ENCODE data around the gene PLCH2.
A peak's percentile ranks its signal among the peaks of the same experiment; 100 is the strongest.

Gene PLCH2

GRCh38 chr1:2514863-2515762 is 39.0 kb downstream of the PLCH2 start:
- no peak overlapping the region for H3K27ac Mint-ChIP-seq
- no peaks in the 10 kb centered on the region for H3K4me1 Mint-ChIP-seq
- no peaks in the 10 kb centered on the region for H3K27me3 Mint-ChIP-seq
- no peak overlapping the region for H3K4me3 Mint-ChIP-seq
- no peaks in the 10 kb centered on the region for H3K9me3 Mint-ChIP-seq
- peaks cover 69% of the 10 kb centered on the region for H3K36me3 Mint-ChIP-seq
- no peak for ATAC-seq

- Mint-ChIP-seq H3K4me1 (no peaks in the 10 kb centered on the region), H3K27me3 (no peaks in the 10 kb centered on the region), H3K36me3 (peaks cover 65% of the 10 kb centered on the region), H3K9me3 (no peaks in the 10 kb centered on the region), H3K27ac (no peak overlapping the region), H3K4me3 (no peak overlapping the region)
- no peak for ATAC-seq
These were observed 39.6 kb downstream of the PLCH2 start for GRCh38 chr1:2515763-2516080.

GRCh38 chr1:2516124-2516523 is 40.0 kb downstream of the PLCH2 start:
- Mint-ChIP-seq H3K27me3 (no peaks in the 10 kb centered on the region), H3K36me3 (peaks cover 69% of the 10 kb centered on the region), H3K4me1 (no peaks in the 10 kb centered on the region), H3K27ac (no peak overlapping the region), H3K4me3 (no peak overlapping the region), H3K9me3 (no peaks in the 10 kb centered on the region)
- ATAC-seq = no peak

GRCh38 chr1:2516946-2517345 is 40.9 kb downstream of the PLCH2 start:
- H3K4me1 Mint-ChIP-seq = no peaks in the 10 kb centered on the region
- no peak overlapping the region for H3K27ac Mint-ChIP-seq

GRCh38 chr1:2517966-2518365 is 41.9 kb downstream of the PLCH2 start:
- Mint-ChIP-seq H3K4me1 (peaks cover 10% of the 10 kb centered on the region), H3K27ac (no peak overlapping the region), H3K4me3 (no peak overlapping the region), H3K27me3 (no peaks in the 10 kb centered on the region), H3K9me3 (no peaks in the 10 kb centered on the region), H3K36me3 (peaks cover 63% of the 10 kb centered on the region)
- ATAC-seq = no peak

More at GRCh38 chr1:2516946-2517345, 40.9 kb downstream of the PLCH2 start:
- no peak overlapping the region for H3K4me3 Mint-ChIP-seq
- no peak for ATAC-seq
- H3K27me3 Mint-ChIP-seq = no peaks in the 10 kb centered on the region
- H3K36me3 Mint-ChIP-seq = peaks cover 65% of the 10 kb centered on the region
- H3K9me3 Mint-ChIP-seq = no peaks in the 10 kb centered on the region

GRCh38 chr1:2518528-2518927 is 42.4 kb downstream of the PLCH2 start:
- no peak for ATAC-seq
- Mint-ChIP-seq H3K36me3 (peaks cover 58% of the 10 kb centered on the region), H3K4me3 (no peak overlapping the region), H3K27ac (no peak overlapping the region), H3K9me3 (no peaks in the 10 kb centered on the region), H3K27me3 (no peaks in the 10 kb centered on the region), H3K4me1 (peaks cover 14% of the 10 kb centered on the region)

- Mint-ChIP-seq H3K4me3 (no peak overlapping the region), H3K27ac (no peak overlapping the region), H3K27me3 (no peaks in the 10 kb centered on the region), H3K36me3 (peaks cover 54% of the 10 kb centered on the region), H3K4me1 (peaks cover 20% of the 10 kb centered on the region), H3K9me3 (no peaks in the 10 kb centered on the region)
- ATAC-seq = no peak
These were observed 43.1 kb downstream of the PLCH2 start for GRCh38 chr1:2519029-2519685.

- Mint-ChIP-seq H3K4me3 (no peak overlapping the region), H3K27ac (no peak overlapping the region), H3K4me1 (peaks cover 26% of the 10 kb centered on the region), H3K36me3 (peaks cover 54% of the 10 kb centered on the region), H3K27me3 (no peaks in the 10 kb centered on the region), H3K9me3 (no peaks in the 10 kb centered on the region)
- no peak for ATAC-seq
These were observed 43.6 kb downstream of the PLCH2 start for GRCh38 chr1:2519729-2520128.

- Mint-ChIP-seq H3K36me3 (peaks cover 52% of the 10 kb centered on the region), H3K27ac (no peak overlapping the region), H3K9me3 (no peaks in the 10 kb centered on the region), H3K4me1 (peaks cover 31% of the 10 kb centered on the region), H3K27me3 (no peaks in the 10 kb centered on the region), H3K4me3 (no peak overlapping the region)
- ATAC-seq = no peak
These were observed 44.1 kb downstream of the PLCH2 start for GRCh38 chr1:2520206-2520605.

GRCh38 chr1:2520806-2521205 is 44.7 kb downstream of the PLCH2 start:
- no peaks in the 10 kb centered on the region for H3K9me3 Mint-ChIP-seq
- H3K4me3 Mint-ChIP-seq = no peak overlapping the region
- H3K27ac Mint-ChIP-seq = no peak overlapping the region
- peaks cover 46% of the 10 kb centered on the region for H3K36me3 Mint-ChIP-seq
- no peak for ATAC-seq
- no peaks in the 10 kb centered on the region for H3K27me3 Mint-ChIP-seq
- peaks cover 34% of the 10 kb centered on the region for H3K4me1 Mint-ChIP-seq

GRCh38 chr1:2522230-2522629 is 46.1 kb downstream of the PLCH2 start:
- H3K27me3 Mint-ChIP-seq = no peaks in the 10 kb centered on the region
- H3K4me1 Mint-ChIP-seq = peaks cover 40% of the 10 kb centered on the region
- no peak for ATAC-seq
- H3K27ac Mint-ChIP-seq = no peak overlapping the region
- H3K36me3 Mint-ChIP-seq = peaks cover 36% of the 10 kb centered on the region
- no peaks in the 10 kb centered on the region for H3K9me3 Mint-ChIP-seq
- no peak overlapping the region for H3K4me3 Mint-ChIP-seq

GRCh38 chr1:2523191-2523890 is 47.3 kb downstream of the PLCH2 start:
- H3K27me3 Mint-ChIP-seq = no peaks in the 10 kb centered on the region
- H3K4me3 Mint-ChIP-seq = no peak overlapping the region
- H3K27ac Mint-ChIP-seq = no peak overlapping the region
- no peak for ATAC-seq
- H3K4me1 Mint-ChIP-seq = peaks cover 45% of the 10 kb centered on the region
- H3K36me3 Mint-ChIP-seq = peaks cover 27% of the 10 kb centered on the region
- no peaks in the 10 kb centered on the region for H3K9me3 Mint-ChIP-seq

- H3K27ac Mint-ChIP-seq = peak overlapping the region; percentile 93
- peaks cover 52% of the 10 kb centered on the region for H3K4me1 Mint-ChIP-seq
- ATAC-seq = no peak
- no peaks in the 10 kb centered on the region for H3K27me3 Mint-ChIP-seq
- H3K9me3 Mint-ChIP-seq = no peaks in the 10 kb centered on the region
- H3K4me3 Mint-ChIP-seq = peak overlapping the region; percentile 99
- peaks cover 20% of the 10 kb centered on the region for H3K36me3 Mint-ChIP-seq
These were observed 48.0 kb downstream of the PLCH2 start for GRCh38 chr1:2523891-2524609.

GRCh38 chr1:2525572-2525919 is 49.5 kb downstream of the PLCH2 start:
- Mint-ChIP-seq H3K27me3 (peaks cover 4% of the 10 kb centered on the region), H3K9me3 (no peaks in the 10 kb centered on the region), H3K36me3 (peaks cover 17% of the 10 kb centered on the region), H3K4me1 (peaks cover 55% of the 10 kb centered on the region), H3K27ac (peak overlapping the region; percentile 93), H3K4me3 (peak overlapping the region; percentile 99)
- no peak for ATAC-seq

Measured in stimulated activated memory B cell treated with anti-CD40 and anti-IgM and Interleukin-4, amounts not matched to agents 10 μg/mL and 1 μg/mL and 100 μg/mL, for 72 hours (primary cell).